Measurements from ENCODE around the gene RHEB.
"Not testable (repeated sequence)": the region's sequence is repeated elsewhere in the genome, so short reads cannot be mapped to it uniquely, and the experiment has no call there.

Gene RHEB

GRCh38 chr7:151519765-151520418, at the start of gene RHEB:
Gene RHEB (minus strand): TSS chr7:151519895. CDS start chr7:151519511, 384 bp downstream.
- peak; percentile 97 to 98 for DNase-seq (ENCODE audit: low read depth in 2 of 2)

- no peak for DNase-seq (ENCODE audit: low read depth in 2 of 2)
These were observed 47.2 kb upstream of the RHEB start for GRCh38 chr7:151566897-151567320.

- no peak for DNase-seq (ENCODE audit: low read depth in 2 of 2)
These were observed 45.8 kb upstream of the RHEB start for GRCh38 chr7:151565541-151565940.

- DNase-seq (ENCODE audit: low read depth in 2 of 2): no peak
These were observed 40.5 kb upstream of the RHEB start for GRCh38 chr7:151560243-151560642.

- no peak for DNase-seq (ENCODE audit: low read depth in 2 of 2)
These were observed 40.0 kb upstream of the RHEB start for GRCh38 chr7:151559557-151560183.

GRCh38 chr7:151558575-151558974, 38.9 kb upstream of the RHEB start:
- DNase-seq (ENCODE audit: low read depth in 2 of 2): no peak

GRCh38 chr7:151556592-151556991, 36.9 kb upstream of the RHEB start:
- no peak for DNase-seq (ENCODE audit: low read depth in 2 of 2)

GRCh38 chr7:151553356-151553755, 33.7 kb upstream of the RHEB start:
- no peak for DNase-seq (ENCODE audit: low read depth in 2 of 2)

- no peak for DNase-seq (ENCODE audit: low read depth in 2 of 2)
These were observed 32.8 kb upstream of the RHEB start for GRCh38 chr7:151552352-151553028.

- no peak for DNase-seq (ENCODE audit: low read depth in 2 of 2)
These were observed 32.1 kb upstream of the RHEB start for GRCh38 chr7:151551820-151552219.

GRCh38 chr7:151550656-151551286, 31.1 kb upstream of the RHEB start:
- no peak for DNase-seq (ENCODE audit: low read depth in 2 of 2)

GRCh38 chr7:151549644-151550043, 29.9 kb upstream of the RHEB start:
- no peak for DNase-seq (ENCODE audit: low read depth in 2 of 2)

GRCh38 chr7:151549083-151549482, 29.4 kb upstream of the RHEB start:
- no peak for DNase-seq (ENCODE audit: low read depth in 2 of 2)

GRCh38 chr7:151544183-151544582, 24.5 kb upstream of the RHEB start:
- no peak for DNase-seq (ENCODE audit: low read depth in 2 of 2)

GRCh38 chr7:151542606-151543130, 23.0 kb upstream of the RHEB start:
- no peak for DNase-seq (ENCODE audit: low read depth in 2 of 2)

- DNase-seq (ENCODE audit: low read depth in 2 of 2): no peak
These were observed 22.2 kb upstream of the RHEB start for GRCh38 chr7:151541709-151542499.

GRCh38 chr7:151540146-151540545, 20.5 kb upstream of the RHEB start:
- DNase-seq (ENCODE audit: low read depth in 2 of 2): no peak

GRCh38 chr7:151539088-151539671, 19.5 kb upstream of the RHEB start:
- DNase-seq (ENCODE audit: low read depth in 2 of 2): no peak

- no peak for DNase-seq (ENCODE audit: low read depth in 2 of 2)
These were observed 18.3 kb upstream of the RHEB start for GRCh38 chr7:151537818-151538561.

GRCh38 chr7:151536178-151536577, 16.5 kb upstream of the RHEB start:
- not testable (repeated sequence) for DNase-seq (ENCODE audit: low read depth in 2 of 2)
